Measurements from ENCODE around the gene PRMT5.
"Not testable (repeated sequence)": the region's sequence is repeated elsewhere in the genome, so short reads cannot be mapped to it uniquely, and the experiment has no call there.

The PRMT5 gene

DNA sequence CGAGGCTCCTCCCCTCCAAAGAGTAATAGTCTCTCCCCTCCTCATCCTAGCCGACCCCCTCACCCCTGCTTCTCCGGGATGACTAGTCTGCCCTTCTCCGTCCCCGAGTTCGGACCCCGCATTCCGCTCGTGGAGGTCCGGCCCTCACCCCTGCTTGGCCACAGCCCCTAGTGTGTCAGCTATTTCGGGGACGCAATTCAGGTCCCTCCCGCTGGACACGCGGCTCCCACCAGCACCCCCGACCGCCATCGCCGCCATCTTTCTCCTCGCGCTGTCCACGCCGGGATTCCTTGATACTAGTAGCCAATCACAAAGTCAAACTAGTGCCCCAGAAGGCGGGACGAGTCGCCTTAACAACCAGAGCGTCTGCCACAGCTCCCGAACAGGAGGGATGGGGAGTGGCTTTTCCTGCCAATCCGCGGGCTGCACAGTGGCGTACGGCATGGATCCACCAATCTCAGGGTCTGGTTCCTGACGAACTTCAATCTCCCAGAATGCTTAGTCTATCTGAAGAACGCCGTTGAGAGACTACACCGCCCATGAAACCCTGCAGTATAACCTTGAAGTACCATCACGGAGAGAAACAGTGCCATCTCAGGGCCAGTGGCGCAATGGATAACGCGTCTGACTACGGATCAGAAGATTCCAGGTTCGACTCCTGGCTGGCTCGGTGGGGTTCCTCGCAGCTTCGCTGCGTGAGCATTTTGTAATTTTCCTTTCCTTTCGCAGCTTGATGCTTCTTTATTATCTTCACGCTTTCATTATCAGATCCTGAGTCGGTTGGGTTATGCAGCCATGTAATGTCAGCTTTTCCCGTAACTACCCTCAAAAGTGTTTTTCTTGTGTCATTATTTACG lies at the start of gene PRMT5:
Gene PRMT5 (minus strand): TSS at position 273 of the 857 bp plus-strand sequence. CDS start 15 bp downstream, at position 258.
- DNase-seq (ENCODE audit: low read depth in 3 of 3): peak; percentile 86 to 96 (median 95)

DNA sequence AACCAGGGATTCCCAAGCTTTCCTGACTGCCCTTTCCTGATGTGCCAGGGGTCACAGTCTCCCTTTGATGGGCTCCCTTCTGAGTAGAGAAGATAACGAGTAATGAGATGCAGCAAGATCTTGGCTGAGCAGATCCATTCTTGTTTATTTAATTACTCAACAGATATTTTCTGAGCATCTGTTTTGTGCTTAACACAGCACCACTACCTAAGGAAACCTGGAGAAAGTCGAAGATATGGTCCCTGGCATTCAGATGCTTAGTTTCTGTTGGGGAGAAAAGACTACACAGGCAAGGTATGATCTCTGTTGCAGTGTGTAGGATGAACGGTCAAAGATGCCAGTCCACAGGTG lies 49.3 kb upstream of the PRMT5 start:
- no peak for DNase-seq (ENCODE audit: low read depth in 3 of 3)

DNA sequence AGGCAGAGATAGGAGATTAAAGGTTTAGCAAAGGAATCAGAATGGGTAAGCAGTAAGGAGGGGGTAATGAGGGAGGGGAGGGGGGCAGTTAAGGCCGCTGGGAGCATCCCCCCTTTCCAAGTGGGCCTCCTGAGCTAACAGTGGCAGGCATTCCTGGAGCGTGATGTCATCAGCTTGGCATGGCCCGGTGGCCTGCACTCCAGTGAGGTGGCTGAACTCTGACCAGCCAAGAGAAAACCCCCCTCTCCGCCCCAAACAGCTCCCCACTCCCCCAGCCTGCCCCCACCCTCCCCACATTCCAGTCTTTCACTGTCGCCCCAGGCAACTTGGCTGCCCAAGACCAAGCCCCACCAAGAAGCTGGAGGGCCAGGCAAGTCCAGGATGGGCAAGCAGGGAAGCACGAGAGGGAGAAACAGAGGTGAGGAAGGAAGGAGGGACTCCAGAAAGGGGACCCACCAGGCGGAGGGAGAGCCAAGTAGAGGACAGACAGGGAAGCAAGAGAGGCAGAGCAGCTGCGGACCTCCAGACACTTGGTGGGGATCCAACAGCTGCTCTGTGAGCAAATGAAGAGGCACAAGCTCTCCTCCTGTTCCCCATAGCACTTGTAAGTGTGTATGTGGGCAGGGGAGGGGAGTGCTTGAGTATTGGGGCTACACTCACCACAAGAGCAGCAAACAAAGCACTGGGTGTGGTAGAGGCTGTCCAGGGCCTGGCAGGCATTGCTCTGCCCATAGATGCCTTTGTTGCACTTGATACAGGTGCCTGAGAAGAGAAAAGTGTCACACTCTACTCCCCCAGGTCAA lies 48.7 kb upstream of the PRMT5 start:
- no peak for DNase-seq (ENCODE audit: low read depth in 3 of 3)

DNA sequence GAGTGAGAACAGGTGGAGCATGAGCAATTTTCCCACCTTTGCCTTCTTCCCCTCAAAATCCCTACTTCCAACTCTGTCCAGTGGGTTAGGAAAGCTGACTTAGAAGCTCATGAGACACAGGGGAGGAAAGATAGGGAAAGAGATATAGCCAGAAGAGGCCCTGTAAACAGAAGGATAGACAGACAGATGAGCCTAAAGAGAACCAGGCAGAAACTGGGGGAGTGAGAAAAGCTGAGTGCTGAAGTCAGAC lies 48.2 kb upstream of the PRMT5 start:
- no peak for DNase-seq (ENCODE audit: low read depth in 3 of 3)

DNA sequence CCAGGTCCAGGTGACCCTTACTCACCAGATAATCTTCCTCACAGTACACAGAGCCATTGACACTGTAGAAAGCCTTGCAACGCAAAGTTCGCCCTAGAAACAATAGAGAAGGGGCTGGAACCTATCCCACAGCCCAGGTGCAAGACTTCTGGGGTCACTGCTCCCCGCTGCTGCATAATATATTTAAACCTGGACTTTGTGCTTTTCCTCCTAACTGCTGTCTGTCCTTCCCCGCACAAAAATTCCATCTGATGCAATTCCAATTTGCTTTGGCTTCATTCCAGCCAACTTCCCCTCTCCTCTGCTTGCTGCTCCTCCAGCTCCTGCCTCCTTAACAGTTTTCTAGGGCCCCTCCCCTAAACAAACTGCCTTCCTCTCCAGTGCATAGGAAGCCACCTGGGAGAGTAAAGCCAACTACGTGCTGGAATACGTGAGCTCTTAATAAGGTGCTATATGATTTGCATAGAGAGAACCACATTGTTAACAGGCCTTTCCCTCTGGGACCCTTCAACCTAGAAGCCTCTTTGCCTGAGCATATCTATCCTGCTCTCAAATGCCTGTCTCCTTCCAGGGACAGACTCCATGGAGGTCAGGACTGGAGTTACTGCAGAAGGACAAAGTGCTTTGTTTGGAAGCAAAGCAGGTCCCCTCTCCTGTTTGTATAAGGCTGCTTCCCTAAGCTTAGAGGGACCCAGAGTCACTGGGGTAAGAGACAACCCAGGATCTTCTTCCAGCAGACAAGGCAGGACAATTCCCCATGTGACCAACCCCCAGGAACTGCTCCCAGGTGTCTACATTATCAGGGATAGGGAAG lies 47.7 kb upstream of the PRMT5 start:
- DNase-seq (ENCODE audit: low read depth in 3 of 3): no peak

DNA sequence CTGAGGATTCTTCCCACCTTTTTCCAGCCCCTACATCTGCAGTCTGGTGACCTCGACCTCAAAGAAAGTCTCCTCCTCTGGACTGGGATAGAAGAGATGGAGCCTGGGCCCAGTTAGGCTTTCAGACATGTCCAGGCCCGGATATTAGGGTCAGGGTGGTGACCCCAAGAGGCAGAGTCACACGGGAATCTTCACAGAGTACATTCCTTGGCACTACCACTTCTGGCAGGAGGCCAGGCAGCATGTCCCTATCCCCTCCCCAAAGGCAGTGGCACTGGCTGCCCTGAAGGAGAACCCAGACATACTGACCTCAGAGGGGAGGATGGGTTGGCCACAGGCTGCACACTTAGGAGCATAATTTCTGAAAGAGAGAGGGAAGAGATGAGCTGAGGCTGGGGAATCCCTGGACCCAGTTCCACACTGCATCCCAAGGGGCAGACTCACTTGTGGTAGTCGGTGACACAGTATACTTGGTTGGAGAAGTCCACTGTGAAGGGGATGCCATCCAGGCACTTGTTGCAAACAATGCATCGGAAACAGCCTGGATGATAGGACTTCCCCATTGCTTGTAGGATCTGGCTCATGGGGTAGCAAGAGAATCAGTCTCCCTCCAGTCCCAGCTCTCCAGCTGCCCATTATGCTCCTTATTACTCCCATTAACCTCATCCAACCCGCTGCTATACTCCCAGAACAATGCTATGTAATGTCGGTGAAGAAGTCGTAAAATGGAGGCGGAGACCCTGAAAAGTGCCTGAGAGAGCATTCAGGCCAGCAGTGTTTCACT lies 45.5 kb upstream of the PRMT5 start:
- no peak for DNase-seq (ENCODE audit: low read depth in 3 of 3)

DNA sequence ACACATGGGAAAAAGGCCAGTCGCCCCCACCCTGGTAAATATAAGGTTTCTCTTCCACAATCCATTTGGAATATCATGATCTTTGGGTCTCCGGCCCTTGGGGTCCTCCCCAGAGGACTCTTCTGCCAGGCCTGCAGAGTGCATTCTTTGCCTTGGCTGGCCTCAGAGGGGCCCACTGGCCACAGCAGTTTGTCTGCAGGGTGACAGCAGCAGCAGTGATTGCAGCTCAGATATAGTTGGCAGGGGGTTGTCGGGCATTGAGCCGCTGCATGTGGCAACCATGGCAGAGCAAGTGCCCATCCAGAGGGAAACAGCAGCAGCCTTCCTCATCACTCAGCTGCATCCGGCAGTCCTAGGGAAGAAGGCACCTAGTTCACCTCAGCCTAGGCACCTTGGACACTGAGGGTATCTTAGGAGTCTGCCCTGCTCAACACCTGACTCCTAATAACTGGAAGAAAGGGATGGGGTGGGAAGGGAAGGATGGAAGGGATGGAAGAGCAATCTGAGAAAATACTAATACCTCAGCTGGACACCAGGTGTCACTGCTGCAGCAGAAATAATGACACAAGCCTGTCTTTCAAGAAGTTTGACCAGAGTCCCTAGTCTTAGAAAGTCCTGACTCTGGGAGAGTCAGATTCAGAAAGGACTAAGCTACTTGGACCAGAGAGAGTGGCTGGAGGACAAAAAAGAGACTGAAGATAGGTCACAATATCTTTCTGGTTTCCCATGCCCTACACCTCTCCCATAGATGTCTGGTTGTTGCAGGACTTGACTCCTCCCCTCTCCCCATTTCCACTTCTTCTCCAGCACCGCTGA lies 44.2 kb upstream of the PRMT5 start:
- DNase-seq (ENCODE audit: low read depth in 3 of 3): no peak

DNA sequence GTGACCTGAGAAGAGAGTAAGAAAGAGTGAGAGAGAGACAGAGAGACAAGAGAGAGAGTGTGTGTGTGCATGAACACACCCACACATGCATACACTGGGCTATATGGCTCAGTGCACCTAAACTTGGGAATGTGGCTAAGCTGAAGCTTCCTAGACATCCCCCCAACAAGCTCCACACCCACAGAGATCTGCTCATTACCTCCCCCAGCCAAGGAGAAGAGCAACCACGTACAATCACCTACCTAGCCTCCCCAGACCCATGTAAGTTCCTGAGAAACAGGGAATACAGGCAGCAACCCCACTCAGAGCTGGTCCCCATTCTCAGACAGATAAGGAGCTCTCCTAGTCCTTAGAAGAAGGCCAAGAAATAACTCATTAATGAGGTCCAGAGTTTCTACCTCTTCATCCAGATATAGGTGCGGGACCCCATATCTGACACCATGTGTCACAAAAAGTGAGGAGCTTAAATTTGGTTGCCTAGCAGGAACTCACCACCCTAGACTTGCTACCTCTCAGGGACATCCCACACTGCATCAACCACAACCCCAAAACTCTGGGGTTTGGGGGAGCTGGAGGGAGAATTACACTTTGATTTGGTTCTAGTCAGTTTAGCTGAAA lies 43.2 kb upstream of the PRMT5 start:
- no peak for DNase-seq (ENCODE audit: low read depth in 3 of 3)

DNA sequence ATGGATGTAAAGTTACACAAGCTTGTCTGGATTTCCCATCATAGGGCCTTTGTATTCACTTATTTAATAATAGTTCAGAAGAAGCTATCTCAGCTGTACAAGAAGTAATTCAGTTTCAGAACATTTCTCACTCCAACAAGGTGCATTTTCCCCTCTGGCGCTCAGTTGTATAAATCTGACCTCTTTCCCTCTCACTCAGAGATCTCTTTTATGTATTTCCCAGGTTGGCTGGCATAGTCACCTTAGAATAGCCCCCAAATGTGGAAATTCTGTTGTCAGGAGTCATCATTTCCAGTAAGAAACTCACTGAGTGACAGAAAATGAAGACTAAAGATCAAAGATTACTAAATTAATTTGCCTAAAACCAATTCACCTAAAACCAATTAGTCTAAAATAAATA lies 42.0 kb upstream of the PRMT5 start:
- no peak for DNase-seq (ENCODE audit: low read depth in 3 of 3)

DNA sequence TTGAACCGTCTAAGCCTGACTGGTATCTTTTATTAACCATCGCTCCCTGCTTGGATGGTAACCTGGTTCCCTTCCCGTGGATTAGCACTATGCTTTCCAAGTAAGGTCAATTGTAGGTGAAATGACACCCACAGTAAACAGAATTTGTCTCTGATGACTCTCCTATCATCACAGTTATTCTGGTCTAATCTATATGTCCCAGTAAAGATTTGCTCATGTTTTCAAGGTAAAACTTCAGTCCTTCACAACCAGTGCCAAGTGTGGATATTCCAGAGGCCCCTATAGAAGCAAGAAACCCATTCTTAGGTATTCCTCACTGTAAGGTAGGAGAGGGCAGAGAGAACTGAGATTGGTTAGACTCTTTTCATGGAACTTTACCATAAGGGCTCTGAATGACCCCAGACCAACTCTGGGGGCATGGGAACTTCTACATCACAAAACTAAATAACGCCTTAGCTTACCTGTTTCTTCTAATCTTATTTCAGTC lies 37.6 kb upstream of the PRMT5 start:
- DNase-seq (ENCODE audit: low read depth in 3 of 3): no peak

DNA sequence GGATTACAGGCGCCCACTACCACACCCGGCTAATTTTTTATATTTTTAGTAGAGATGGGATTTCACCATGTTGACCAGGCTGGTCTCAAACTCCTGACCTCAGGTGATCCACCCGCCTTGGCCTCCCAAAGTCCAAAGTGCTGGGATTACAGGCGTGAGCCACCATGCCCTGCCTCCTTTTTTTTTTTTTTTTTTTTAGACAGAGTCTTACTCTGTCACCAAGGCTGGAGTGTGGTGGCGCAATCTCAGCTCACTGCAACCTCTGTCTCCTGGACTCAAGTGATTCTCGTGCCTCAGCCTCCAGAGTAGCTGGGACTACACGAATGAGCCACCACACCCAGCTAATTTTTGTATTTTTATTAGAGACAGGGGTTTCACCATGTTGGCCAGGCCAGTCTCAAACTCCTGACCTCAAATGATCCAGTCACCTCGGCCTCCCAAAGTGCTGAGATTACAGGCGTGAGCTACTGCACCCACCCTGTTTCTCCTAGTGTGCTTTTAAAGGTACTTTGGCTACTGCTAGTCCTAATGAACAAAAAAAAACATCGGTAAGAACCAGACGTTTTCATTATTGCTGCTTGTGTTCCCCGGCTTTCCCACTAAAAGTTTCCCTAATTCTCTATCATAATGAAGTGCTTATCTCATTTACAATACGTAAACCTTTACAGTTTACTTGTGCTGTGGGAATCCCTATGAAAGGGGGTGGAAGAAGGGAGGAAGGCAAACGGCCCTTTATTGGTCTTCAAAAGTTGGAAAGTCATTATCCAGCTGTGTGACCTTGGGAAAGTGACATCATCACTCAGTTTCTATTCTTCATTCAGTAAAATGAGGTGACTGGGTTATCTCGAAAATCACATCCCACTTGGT lies 37.0 kb upstream of the PRMT5 start:
- DNase-seq (ENCODE audit: low read depth in 3 of 3): not testable (repeated sequence)

DNA sequence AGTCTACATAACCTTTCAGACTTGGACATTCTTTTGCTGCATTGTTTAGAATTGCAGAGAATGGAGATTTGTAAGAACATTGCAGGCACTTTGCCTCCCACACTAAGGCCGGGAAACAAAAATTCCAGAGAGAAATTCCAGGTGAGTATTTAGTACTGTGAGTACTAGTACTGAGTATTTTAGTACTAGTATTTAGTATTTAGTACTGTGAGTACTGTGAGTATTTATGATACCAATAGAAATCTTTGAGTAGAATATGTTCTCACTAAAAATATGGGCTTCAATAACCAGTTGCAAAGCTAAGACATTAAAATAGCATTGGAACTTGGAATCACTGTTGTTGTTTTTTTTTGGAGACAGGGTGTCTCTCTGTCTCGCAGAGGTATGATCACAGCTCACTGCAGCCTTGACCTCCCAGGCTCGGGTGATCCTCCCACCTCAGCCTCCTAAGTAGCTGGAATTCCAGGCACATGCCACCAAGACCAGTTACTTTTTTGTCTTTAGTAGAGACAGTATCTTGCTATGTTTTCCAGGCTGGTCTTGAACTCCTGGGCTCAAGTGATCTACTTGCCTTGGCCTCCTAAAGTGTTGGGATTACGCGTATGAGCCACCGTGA lies 33.0 kb upstream of the PRMT5 start:
- no peak for DNase-seq (ENCODE audit: low read depth in 3 of 3)

DNA sequence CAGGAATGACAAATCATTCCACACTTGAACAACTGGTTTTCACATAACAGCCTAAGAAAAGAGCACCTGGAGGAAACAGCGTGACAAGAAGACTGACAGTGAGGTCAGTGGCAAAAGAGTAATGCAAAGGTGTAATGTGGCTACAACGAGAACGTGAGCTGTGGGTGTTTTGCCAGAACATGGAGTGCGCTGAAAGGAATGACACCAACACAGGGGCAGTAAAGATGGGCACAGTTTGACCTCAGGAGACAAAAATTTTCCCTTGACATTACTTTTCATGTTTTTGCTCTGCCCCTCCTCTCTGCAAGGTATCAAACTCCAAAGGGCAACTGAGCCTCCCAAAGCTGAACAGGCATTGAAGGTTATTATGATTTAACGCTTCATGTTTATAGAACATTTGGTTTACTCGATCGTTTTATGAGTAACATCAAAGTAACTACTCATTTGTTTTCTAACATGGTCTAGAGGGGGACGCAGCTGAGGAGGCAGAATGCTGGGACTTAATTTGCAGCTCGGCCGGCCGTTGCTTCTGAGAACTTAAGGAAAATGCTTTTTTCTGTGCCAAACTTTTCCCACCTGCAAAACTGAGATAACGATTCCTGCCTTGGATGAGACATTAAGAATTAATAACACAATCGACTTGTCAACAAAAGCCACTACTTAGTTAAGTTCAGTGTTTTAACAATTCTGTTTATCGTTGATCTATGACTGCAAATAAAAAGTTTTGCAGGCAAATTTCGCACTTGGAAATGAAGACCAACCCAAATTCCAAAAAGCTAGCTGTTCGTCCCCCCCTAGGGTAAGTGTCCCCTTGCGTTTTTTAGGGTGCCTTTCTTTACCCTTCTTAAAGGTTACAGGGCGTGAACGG lies 26.8 kb upstream of the PRMT5 start:
- no peak for DNase-seq (ENCODE audit: low read depth in 3 of 3)

DNA sequence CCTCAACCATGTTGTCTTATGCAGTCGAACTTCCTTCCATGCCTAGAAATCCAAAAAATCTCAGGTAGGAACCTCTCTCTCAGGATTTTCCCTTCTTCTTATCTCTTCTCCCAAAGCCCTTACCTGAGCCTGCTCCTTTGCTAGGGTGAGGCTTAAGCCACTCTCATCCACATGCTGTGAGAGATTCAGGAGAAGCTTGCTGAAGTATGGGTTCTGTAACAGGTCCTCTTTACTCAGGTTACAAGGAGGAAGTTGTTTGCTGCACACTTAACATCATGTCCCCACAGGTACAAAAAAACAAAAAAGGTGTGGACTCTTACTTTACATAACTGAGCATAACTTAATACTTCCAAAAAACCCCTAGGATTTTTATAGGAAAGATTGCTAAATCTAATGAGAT lies 23.2 kb upstream of the PRMT5 start:
- no peak for DNase-seq (ENCODE audit: low read depth in 3 of 3)

DNA sequence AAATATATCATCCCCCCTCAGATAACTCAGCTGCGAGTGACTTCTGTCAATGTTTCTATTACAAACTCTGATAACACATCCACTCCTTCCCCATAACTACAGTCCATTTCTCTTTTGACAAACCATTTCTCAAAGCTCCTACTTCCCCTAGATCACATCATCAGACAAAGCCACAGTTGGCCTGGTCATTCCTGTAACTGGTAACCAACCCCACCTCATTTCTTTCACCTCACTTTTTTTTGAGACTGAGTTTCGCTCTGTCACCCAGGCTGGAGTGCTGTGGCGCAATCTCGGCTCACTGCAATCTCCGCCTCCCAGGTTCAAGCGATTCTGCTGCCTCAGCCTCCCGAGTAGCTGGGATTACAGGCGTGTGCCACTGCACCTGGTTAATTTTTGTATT lies 22.6 kb upstream of the PRMT5 start:
- DNase-seq (ENCODE audit: low read depth in 3 of 3): not testable (repeated sequence)

DNA sequence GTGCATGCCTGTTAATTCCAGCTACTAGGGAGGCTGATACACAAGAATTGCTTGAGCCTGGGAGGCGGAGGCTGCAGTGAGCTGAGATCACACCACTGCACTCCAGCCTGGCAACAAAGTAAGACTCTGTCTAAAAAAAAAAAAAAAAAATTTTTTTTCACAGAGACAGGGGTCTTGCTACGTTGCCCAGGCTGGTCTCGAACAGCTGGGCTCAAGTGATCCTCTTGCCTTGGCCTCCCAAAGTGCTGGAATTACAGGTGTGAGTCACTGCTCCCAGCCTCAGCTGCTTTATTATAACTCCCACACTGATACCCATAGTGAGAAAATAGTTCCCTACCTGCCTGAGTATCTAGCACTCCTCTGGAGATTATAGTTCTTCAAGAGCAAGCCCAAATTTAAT lies 16.5 kb upstream of the PRMT5 start:
- DNase-seq (ENCODE audit: low read depth in 3 of 3): no peak

DNA sequence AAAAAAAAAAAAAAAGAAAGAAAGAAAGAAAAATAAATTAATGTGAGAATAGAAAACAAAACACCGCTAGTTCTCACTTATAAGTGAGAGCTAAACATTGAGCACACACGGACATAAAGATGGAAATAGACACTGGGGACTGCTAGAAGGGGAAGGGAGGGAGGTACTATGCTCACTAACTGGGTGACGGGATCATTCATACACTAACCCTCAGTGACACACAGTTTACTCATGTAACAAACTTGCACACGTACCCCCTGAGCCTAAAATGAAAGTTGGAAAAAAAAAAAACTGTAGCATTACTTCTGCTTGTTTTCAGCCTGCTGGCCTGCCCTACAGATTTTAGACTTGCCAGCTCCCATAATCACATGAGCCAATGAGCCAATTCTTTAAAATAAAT lies 10.5 kb upstream of the PRMT5 start:
- DNase-seq (ENCODE audit: low read depth in 3 of 3): no peak

DNA sequence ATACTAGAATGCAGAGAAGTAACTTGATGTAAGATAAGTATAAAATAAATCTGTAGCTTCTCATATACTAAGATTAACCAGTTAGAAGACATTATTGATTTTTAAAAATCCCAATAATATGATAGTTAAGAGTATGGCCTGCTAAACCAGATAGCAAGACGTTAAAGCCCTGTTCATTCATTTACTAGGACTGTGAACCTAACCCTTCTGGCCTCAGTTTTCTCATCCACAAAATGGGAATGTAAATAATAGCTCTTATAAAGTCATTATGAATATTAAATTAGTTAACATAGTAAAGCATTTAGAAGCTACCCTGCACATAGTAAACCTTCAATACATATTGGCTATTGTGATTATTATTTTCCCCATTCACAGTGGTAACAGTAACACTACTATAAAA lies 6.0 kb upstream of the PRMT5 start:
- DNase-seq (ENCODE audit: low read depth in 3 of 3): no peak

Data from stimulated activated CD4-positive, alpha-beta T cell treated with anti-CD3 and anti-CD28 coated beads, TNF-alpha, amount 100 ng/mL, for 4 hours (primary cell).